ENCODE data around the gene FOXE3.

The FOXE3 gene

GRCh38 chr1:47388030-47388890, 27.8 kb upstream of the FOXE3 start:
- Histone ChIP-seq H3K4me2 (ENCODE audit: low read length) (no peak overlapping the region), H3K4me3 (ENCODE audit: low read depth, low read length) (no peak overlapping the region), H3K4me1 (no peaks in the 10 kb centered on the region), H3K9ac (no peak overlapping the region), H3K36me3 (ENCODE audit: control insufficient read depth, insufficient read depth, low read length) (no peaks in the 10 kb centered on the region), H3K27me3 (ENCODE audit: control insufficient read depth, insufficient read depth, low read length) (no peaks in the 10 kb centered on the region), H2AFZ (no peak overlapping the region), H3K9me3 (ENCODE audit: control insufficient read depth, low read length) (no peaks in the 10 kb centered on the region), H3K79me2 (no peaks in the 10 kb centered on the region), H3K27ac (no peak overlapping the region)
- TF ChIP-seq CTCF (IDR thresholded peaks at IDR 0.05) = no peak

GRCh38 chr1:47388891-47389238, 27.2 kb upstream of the FOXE3 start:
- no peak overlapping the region for H3K27ac ChIP-seq
- H3K9me3 ChIP-seq (ENCODE audit: control insufficient read depth, low read length) = no peaks in the 10 kb centered on the region
- TF ChIP-seq CTCF (IDR thresholded peaks at IDR 0.05) = peak; percentile 61
- no peaks in the 10 kb centered on the region for H3K27me3 ChIP-seq (ENCODE audit: control insufficient read depth, insufficient read depth, low read length)
- H3K4me2 ChIP-seq (ENCODE audit: low read length) = no peak overlapping the region
- no peaks in the 10 kb centered on the region for H3K79me2 ChIP-seq
- no peaks in the 10 kb centered on the region for H3K4me1 ChIP-seq
- no peak overlapping the region for H3K4me3 ChIP-seq (ENCODE audit: low read depth, low read length)
- H3K9ac ChIP-seq = no peak overlapping the region
- no peaks in the 10 kb centered on the region for H3K36me3 ChIP-seq (ENCODE audit: control insufficient read depth, insufficient read depth, low read length)
- no peak overlapping the region for H2AFZ ChIP-seq

GRCh38 chr1:47389731-47390130, 26.4 kb upstream of the FOXE3 start:
- Histone ChIP-seq H3K4me2 (ENCODE audit: low read length) (no peak overlapping the region), H2AFZ (no peak overlapping the region), H3K4me3 (ENCODE audit: low read depth, low read length) (no peak overlapping the region), H3K79me2 (no peaks in the 10 kb centered on the region), H3K9me3 (ENCODE audit: control insufficient read depth, low read length) (no peaks in the 10 kb centered on the region), H3K4me1 (no peaks in the 10 kb centered on the region), H3K27me3 (ENCODE audit: control insufficient read depth, insufficient read depth, low read length) (no peaks in the 10 kb centered on the region), H3K27ac (no peak overlapping the region), H3K9ac (no peak overlapping the region), H3K36me3 (ENCODE audit: control insufficient read depth, insufficient read depth, low read length) (no peaks in the 10 kb centered on the region)
- no peak for TF ChIP-seq CTCF (IDR thresholded peaks at IDR 0.05)

- Histone ChIP-seq H3K9ac (no peak overlapping the region), H3K79me2 (no peaks in the 10 kb centered on the region), H3K4me1 (no peaks in the 10 kb centered on the region), H2AFZ (no peak overlapping the region), H3K9me3 (ENCODE audit: control insufficient read depth, low read length) (no peaks in the 10 kb centered on the region), H3K36me3 (ENCODE audit: control insufficient read depth, insufficient read depth, low read length) (no peaks in the 10 kb centered on the region), H3K4me2 (ENCODE audit: low read length) (no peak overlapping the region), H3K4me3 (ENCODE audit: low read depth, low read length) (no peak overlapping the region), H3K27me3 (ENCODE audit: control insufficient read depth, insufficient read depth, low read length) (no peaks in the 10 kb centered on the region), H3K27ac (no peak overlapping the region)
- TF ChIP-seq CTCF (IDR thresholded peaks at IDR 0.05) = no peak
Measured at GRCh38 chr1:47390843-47391242, 25.2 kb upstream of the FOXE3 start.

- Histone ChIP-seq H3K27me3 (ENCODE audit: control insufficient read depth, insufficient read depth, low read length) (no peaks in the 10 kb centered on the region), H3K9me3 (ENCODE audit: control insufficient read depth, low read length) (no peaks in the 10 kb centered on the region), H3K4me1 (no peaks in the 10 kb centered on the region), H3K4me3 (ENCODE audit: low read depth, low read length) (no peak overlapping the region), H2AFZ (no peak overlapping the region), H3K27ac (no peak overlapping the region), H3K9ac (no peak overlapping the region), H3K79me2 (no peaks in the 10 kb centered on the region), H3K4me2 (ENCODE audit: low read length) (no peak overlapping the region), H3K36me3 (ENCODE audit: control insufficient read depth, insufficient read depth, low read length) (no peaks in the 10 kb centered on the region)
- TF ChIP-seq CTCF (IDR thresholded peaks at IDR 0.05) = no peak
Measured at GRCh38 chr1:47393141-47393540, 22.9 kb upstream of the FOXE3 start.
